ENCODE data around the gene SCN7A.
A peak's percentile ranks its signal among the peaks of the same experiment; 100 is the strongest.
"Not testable (repeated sequence)": the region's sequence is repeated elsewhere in the genome, so short reads cannot be mapped to it uniquely, and the experiment has no call there.

The SCN7A gene

GRCh38 chr2:166494140-166494624 lies at the start of gene SCN7A:
Gene SCN7A, minus strand, starts transcription at chr2:166494249. Its CDS starts 16,553 bp downstream, at chr2:166477696.
- no peak for DNase-seq (ENCODE audit: low spot score)

GRCh38 chr2:166539340-166540162 lies 45.5 kb upstream of the SCN7A start:
- peak; percentile 76 for DNase-seq (ENCODE audit: low spot score)

GRCh38 chr2:166536111-166536510 lies 42.1 kb upstream of the SCN7A start:
- no peak for DNase-seq (ENCODE audit: low spot score)

GRCh38 chr2:166521155-166521554 lies 27.1 kb upstream of the SCN7A start:
- no peak for DNase-seq (ENCODE audit: low spot score)

- DNase-seq (ENCODE audit: low spot score), result no peak
Measured at GRCh38 chr2:166520604-166521003, 26.6 kb upstream of the SCN7A start.

- DNase-seq (ENCODE audit: low spot score), result no peak
Measured at GRCh38 chr2:166519391-166519962, 25.4 kb upstream of the SCN7A start.

GRCh38 chr2:166518634-166519390 lies 24.8 kb upstream of the SCN7A start:
- DNase-seq (ENCODE audit: low spot score), result no peak

GRCh38 chr2:166517533-166518061 lies 23.5 kb upstream of the SCN7A start:
- DNase-seq (ENCODE audit: low spot score), result no peak

GRCh38 chr2:166516712-166517303 lies 22.8 kb upstream of the SCN7A start:
- DNase-seq (ENCODE audit: low spot score), result peak; percentile 20

- no peak for DNase-seq (ENCODE audit: low spot score)
Measured at GRCh38 chr2:166513952-166514351, 19.9 kb upstream of the SCN7A start.

GRCh38 chr2:166499281-166499680 lies 5.2 kb upstream of the SCN7A start:
- DNase-seq (ENCODE audit: low spot score), result no peak

- no peak for DNase-seq (ENCODE audit: low spot score)
Measured at GRCh38 chr2:166491461-166491860, 2.6 kb downstream of the SCN7A start.

- DNase-seq (ENCODE audit: low spot score), result no peak
Measured at GRCh38 chr2:166487171-166487570, 6.9 kb downstream of the SCN7A start.

- DNase-seq (ENCODE audit: low spot score), result no peak
Measured at GRCh38 chr2:166485558-166486178, 8.4 kb downstream of the SCN7A start.

- no peak for DNase-seq (ENCODE audit: low spot score)
Measured at GRCh38 chr2:166472332-166472731, 21.7 kb downstream of the SCN7A start.

GRCh38 chr2:166468124-166469024 lies 25.7 kb downstream of the SCN7A start:
- no peak for DNase-seq (ENCODE audit: low spot score)

- no peak for DNase-seq (ENCODE audit: low spot score)
Measured at GRCh38 chr2:166464187-166464586, 29.9 kb downstream of the SCN7A start.

GRCh38 chr2:166463640-166464039 lies 30.4 kb downstream of the SCN7A start:
- no peak for DNase-seq (ENCODE audit: low spot score)

- DNase-seq (ENCODE audit: low spot score), result no peak
Measured at GRCh38 chr2:166458674-166459073, 35.4 kb downstream of the SCN7A start.

- not testable (repeated sequence) for DNase-seq (ENCODE audit: low spot score)
Measured at GRCh38 chr2:166455823-166456222, 38.2 kb downstream of the SCN7A start.

All from cerebellar cortex (tissue), 1 donor.